GM18526 (cell line): ENCODE results near the gene CDK7.

Source experiments
- POLR2A ChIP-seq: IDR thresholded peaks from 3 replicates; pipeline ENCODE4 v1.6.1; 2011; ENCODE audit not compliant: insufficient read length; ENCODE audit errors: extremely low read depth

Gene CDK7

GRCh38 chr5:69275563-69275962, 40.9 kb downstream of the CDK7 start:
- TF ChIP-seq POLR2A: no peak

- TF ChIP-seq POLR2A: no peak
Measured at GRCh38 chr5:69276422-69277174, 41.9 kb downstream of the CDK7 start.

GRCh38 chr5:69279517-69279916, 44.8 kb downstream of the CDK7 start:
- TF ChIP-seq POLR2A: no peak

- no peak for TF ChIP-seq POLR2A
Measured at GRCh38 chr5:69281114-69281513, 46.4 kb downstream of the CDK7 start.

GRCh38 chr5:69284203-69284602, 49.5 kb downstream of the CDK7 start:
- no peak for TF ChIP-seq POLR2A

GRCh38 chr5:69285448-69286116, 50.9 kb downstream of the CDK7 start:
- TF ChIP-seq POLR2A: no peak

GRCh38 chr5:69288069-69288468, 53.4 kb downstream of the CDK7 start:
- no peak for TF ChIP-seq POLR2A

GRCh38 chr5:69288688-69289087, 54.0 kb downstream of the CDK7 start:
- no peak for TF ChIP-seq POLR2A

- TF ChIP-seq POLR2A: no peak
Measured at GRCh38 chr5:69292306-69292705, 57.6 kb downstream of the CDK7 start.

GRCh38 chr5:69293882-69294281, 59.2 kb downstream of the CDK7 start:
- TF ChIP-seq POLR2A: no peak

- no peak for TF ChIP-seq POLR2A
Measured at GRCh38 chr5:69295088-69295754, 60.5 kb downstream of the CDK7 start.

- TF ChIP-seq POLR2A: no peak
Measured at GRCh38 chr5:69299625-69300024, 64.9 kb downstream of the CDK7 start.

- TF ChIP-seq POLR2A: no peak
Measured at GRCh38 chr5:69300537-69301203, 66.0 kb downstream of the CDK7 start.

GRCh38 chr5:69305512-69305911, 70.8 kb downstream of the CDK7 start:
- TF ChIP-seq POLR2A: no peak

GRCh38 chr5:69308046-69308553, 73.4 kb downstream of the CDK7 start:
- TF ChIP-seq POLR2A: no peak
